Measurements from ENCODE around the gene TIGD3.

GRCh38 chr11:65390099-65390941 lies 35.8 kb downstream of the TIGD3 start:
- TF ChIP-seq POLR2AphosphoS5 (IDR thresholded peaks at IDR 0.05; ENCODE audit: low read depth, low read length) = peak; percentile 18; the same call in 1 of the 2 replicates
- no peak for TF ChIP-seq SIN3A (IDR thresholded peaks at IDR 0.05; ENCODE audit: borderline replicate concordance, insufficient read depth, low read length)
- TF ChIP-seq REST (IDR thresholded peaks at IDR 0.05; ENCODE audit: insufficient read depth in 1 of 2, low read depth in 2 of 2, low read length in 2 of 2) = no peak
- TF ChIP-seq TAF1 (IDR thresholded peaks at IDR 0.05; ENCODE audit: borderline replicate concordance, insufficient read depth, low read length) = no peak

Measured in PFSK-1 (cell line).